Sigmoid colon (tissue), 4 donors: ENCODE measurements around the gene CASKIN2.

ENCODE experiments used
- CTCF ChIP-seq, 4 experiments: fragments of 450-650 bp in 3 of 4; fragments of 200-600 bp in 1 of 4; IDR thresholded peaks; one replicate each; pipeline ENCODE4 v1.5.1; 2016 to 2019; ENCODE audit warnings: antibody characterized with exemption in 4 of 4, mild to moderate bottlenecking in 3 of 4, moderate library complexity in 2 of 4
- EP300 ChIP-seq, 4 donors: sonication (generic); formaldehyde crosslinking; IDR thresholded peaks; one replicate each; pipeline ENCODE4 v1.6.1; 2017; ENCODE audit warnings: antibody characterized with exemption in 4 of 4
- POLR2A ChIP-seq, 2 donors: fragments of 450-650 bp; IDR thresholded peaks; one replicate each; pipeline ENCODE4 v1.6.1; 2016; ENCODE audit warnings: antibody characterized with exemption in 2 of 2, mild to moderate bottlenecking in 2 of 2, moderate library complexity in 2 of 2
- POLR2AphosphoS5 ChIP-seq, 4 donors: sonication (generic); formaldehyde crosslinking; IDR thresholded peaks; one replicate each; pipeline ENCODE4 v1.6.1; 2017; ENCODE audit warnings: antibody characterized with exemption in 4 of 4

- TF ChIP-seq CTCF (IDR thresholded peaks at IDR 0.05) (no peak), POLR2A (IDR thresholded peaks at IDR 0.05) (no peak), POLR2AphosphoS5 (IDR thresholded peaks at IDR 0.05) (no peak), EP300 (IDR thresholded peaks at IDR 0.05) (no peak)
These were observed 2.3 kb downstream of the CASKIN2 start for GRCh38 chr17:75512926-75513640.
